ENCODE results near the gene SLC1A7.

SLC1A7 gene

GRCh38 chr1:53061123-53061858, 81.1 kb downstream of the SLC1A7 start:
- no peak for TF ChIP-seq CTCF (conservative IDR thresholded peaks at IDR 0.05; ENCODE audit: low read length)
- peak overlapping the region; percentile 77 for H3K4me3 ChIP-seq (ENCODE audit: low read length)
- peak; percentile 38 for DNase-seq (ENCODE audit: low read depth)

DNA sequence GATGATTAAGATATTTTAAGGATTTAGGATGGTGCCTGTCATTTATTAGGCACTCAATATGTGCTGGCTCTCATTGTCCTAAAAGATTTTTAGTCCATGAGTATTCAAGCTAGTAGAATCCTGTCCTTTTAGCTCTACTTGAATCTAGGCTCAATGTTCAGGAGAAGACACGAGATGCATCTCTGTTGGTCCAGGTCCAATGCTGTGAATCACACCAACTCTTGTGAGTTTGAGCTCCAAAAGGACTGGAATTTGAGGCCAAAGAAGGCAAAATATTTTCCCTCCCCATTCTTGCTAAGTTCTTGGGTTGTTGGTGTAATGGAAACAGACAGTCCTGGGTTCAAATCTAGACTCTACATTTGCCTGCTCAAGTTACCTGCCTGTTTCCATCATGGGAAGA, 81.9 kb downstream of the SLC1A7 start:
- TF ChIP-seq CTCF (conservative IDR thresholded peaks at IDR 0.05; ENCODE audit: low read length): no peak
- DNase-seq (ENCODE audit: low read depth): peak; percentile 95
- H3K4me3 ChIP-seq (ENCODE audit: low read length): 0 out of 2 replicates have a peak overlapping the region, but pooled peaks have one; percentile 6

GRCh38 chr1:53057127-53057526, 85.3 kb downstream of the SLC1A7 start:
- TF ChIP-seq CTCF (conservative IDR thresholded peaks at IDR 0.05; ENCODE audit: low read length): no peak
- H3K4me3 ChIP-seq (ENCODE audit: low read length): no peak overlapping the region
- DNase-seq (ENCODE audit: low read depth): peak; percentile 91

- no peak for DNase-seq (ENCODE audit: low read depth)
- no peak for TF ChIP-seq CTCF (conservative IDR thresholded peaks at IDR 0.05; ENCODE audit: low read length)
- no peak overlapping the region for H3K4me3 ChIP-seq (ENCODE audit: low read length)
Measured at GRCh38 chr1:53051676-53052075, 90.8 kb downstream of the SLC1A7 start.

GRCh38 chr1:53050310-53050709, 92.1 kb downstream of the SLC1A7 start:
- no peak overlapping the region for H3K4me3 ChIP-seq (ENCODE audit: low read length)
- DNase-seq (ENCODE audit: low read depth): no peak
- TF ChIP-seq CTCF (conservative IDR thresholded peaks at IDR 0.05; ENCODE audit: low read length): no peak

DNA sequence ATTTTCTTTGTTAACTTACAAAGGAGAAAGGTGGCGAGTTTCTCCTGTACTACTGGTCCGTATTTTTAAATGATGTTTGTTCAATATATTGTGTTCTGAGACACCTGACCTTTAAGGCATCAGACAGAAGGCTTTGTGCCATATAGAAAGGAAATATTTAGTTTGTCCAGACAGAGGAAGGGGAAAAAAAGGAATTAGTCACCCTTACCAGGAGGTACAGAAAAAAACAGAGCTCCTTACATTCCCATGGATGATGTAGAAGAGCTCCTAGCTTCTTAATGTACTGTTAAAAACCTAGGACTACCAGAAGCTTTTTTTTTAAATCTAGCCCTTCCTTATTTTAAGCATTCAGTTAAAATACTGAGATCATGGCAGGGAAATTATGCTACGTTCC, 92.9 kb downstream of the SLC1A7 start:
- no peak overlapping the region for H3K4me3 ChIP-seq (ENCODE audit: low read length)
- no peak for TF ChIP-seq CTCF (conservative IDR thresholded peaks at IDR 0.05; ENCODE audit: low read length)
- DNase-seq (ENCODE audit: low read depth): no peak

DNA sequence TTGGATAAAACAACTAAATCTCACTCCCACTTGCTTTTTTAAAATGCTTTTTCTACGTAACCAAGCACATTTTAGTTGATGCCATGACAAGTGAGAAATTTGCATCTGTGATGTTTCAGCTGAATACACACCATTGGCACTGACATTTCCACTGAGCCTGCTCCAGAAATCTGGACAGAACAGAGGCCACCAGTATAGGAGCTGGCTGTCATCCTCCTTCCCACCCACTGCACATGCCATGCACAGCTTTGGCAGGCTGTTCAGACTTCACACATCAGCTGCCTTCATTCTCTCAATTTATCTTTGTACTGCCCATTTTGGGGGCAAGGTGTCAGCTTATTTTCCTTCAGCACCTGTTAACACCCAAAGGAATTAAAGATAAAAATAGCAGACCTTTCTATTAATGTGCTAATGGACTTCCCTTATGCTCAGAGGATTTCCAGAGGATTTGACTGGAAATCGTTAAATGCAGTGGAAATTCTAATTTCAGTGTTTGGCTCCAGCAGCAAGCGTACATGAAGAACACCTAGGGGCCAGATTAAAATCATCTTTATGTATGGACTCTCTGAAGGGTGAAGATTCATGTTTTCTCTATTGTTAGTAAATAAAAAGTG, 93.4 kb downstream of the SLC1A7 start:
- no peak for TF ChIP-seq CTCF (conservative IDR thresholded peaks at IDR 0.05; ENCODE audit: low read length)
- H3K4me3 ChIP-seq (ENCODE audit: low read length): no peak overlapping the region
- no peak for DNase-seq (ENCODE audit: low read depth)
